ENCODE results near the gene HCN2. TPM values are rescaled to one million over a fixed set of nuclear protein-coding genes. Genes with fewer than 3 reads are reported as not detected.
A peak's percentile ranks its signal among the peaks of the same experiment; 100 is the strongest.

Gene HCN2
- total and polyA plus RNA-seq, 9 of the 15 experiments (the other 6 are each of a cell fraction or from before 2014, with no cell fraction given), result 0.29 to 4.2 (median 0.82) TPM; not detected in 2

DNA sequence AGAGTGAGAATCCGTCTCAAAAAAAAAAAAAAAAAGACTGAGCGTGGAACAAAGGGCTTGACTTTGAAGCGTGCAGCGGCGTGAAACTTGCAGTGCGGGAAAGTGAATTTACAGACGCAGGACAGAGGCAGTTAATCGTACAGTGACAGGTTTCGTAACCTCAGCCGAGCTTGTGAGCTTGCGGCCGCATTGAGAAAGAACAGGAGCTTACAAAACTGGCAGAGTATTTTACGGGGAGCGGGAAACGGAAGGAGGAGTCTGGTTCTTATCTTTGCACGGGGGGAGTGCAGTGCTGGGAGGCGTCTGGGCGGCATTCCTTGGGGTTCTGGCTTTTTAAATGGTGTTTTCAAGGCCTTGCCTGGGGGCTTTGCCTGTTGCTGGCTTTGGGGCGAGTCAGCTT lies 23.3 kb upstream of the HCN2 start (continued):
- TF ChIP-seq NELFE (IDR thresholded peaks at IDR 0.05; ENCODE audit: insufficient read depth, insufficient read length) (no peak), ZNF449 (CRISPR knock-in tag; IDR thresholded peaks at IDR 0.05) (no peak), TCF3 (CRISPR knock-in tag; IDR thresholded peaks at IDR 0.05) (peak; percentile 25; the same call in 1 of the 2 replicates), ELK3 (CRISPR knock-in tag; IDR thresholded peaks at IDR 0.05) (no peak), FIP1L1 (IDR thresholded peaks at IDR 0.05; ENCODE audit: low read depth, low read length, poor library complexity, severe bottlenecking) (no peak), CREBBP (IDR thresholded peaks at IDR 0.05; ENCODE audit: low read depth, low read length) (no peak), CCAR2 (IDR thresholded peaks at IDR 0.05; ENCODE audit: low read depth, low read length) (no peak), CHD7 (IDR thresholded peaks at IDR 0.05; ENCODE audit: low read depth, low read length) (no peak), EZH2 (IDR thresholded peaks at IDR 0.05; ENCODE audit: borderline replicate concordance, low read depth, low read length) (no peak), RBM25 (IDR thresholded peaks at IDR 0.05; ENCODE audit: low read depth, low read length, severe bottlenecking) (no peak), JUN (IDR thresholded peaks at IDR 0.05; ENCODE audit: borderline replicate concordance, low read depth, low read length) (no peak), JUN (CRISPR knock-in tag; IDR thresholded peaks at IDR 0.05; ENCODE audit: borderline replicate concordance) (no peak), SMARCA4 (IDR thresholded peaks at IDR 0.05) (peak; percentile 72), ZNF668 (CRISPR knock-in tag; IDR thresholded peaks at IDR 0.05) (no peak), ZNF589 (CRISPR knock-in tag; IDR thresholded peaks at IDR 0.05; ENCODE audit: low read depth) (no peak), NCOA1 (IDR thresholded peaks at IDR 0.05; ENCODE audit: low read depth) (no peak)
